PC-3 (cell line): ENCODE results near the gene TMEM167A. TPM values are rescaled to one million over a fixed set of nuclear protein-coding genes. Genes with fewer than 3 reads are reported as not detected.

Source experiments
- ATAC-seq: fragments of 200-7000 bp; cut with Tn5 transposase; 2 replicates; pipeline ENCODE4 v1.9.1; 2020; ENCODE audit warnings: mild to moderate bottlenecking, moderate library complexity
- BruUV-seq: library from RNA; stranded (reverse); fragments of 400-500 nt; replicated peaks from 2 replicates; lab custom pipeline; 2021; lab: Mats Ljungman, UMichigan
- CTCF ChIA-PET: fragments of 300-600 bp; sonication (Branson Sonifier 250); formaldehyde crosslinking; loops from one replicate; lab custom pipeline; 2022; ENCODE audit warnings: antibody characterized with exemption; lab: Charles Lee
- POLR2A ChIA-PET: fragments of 300-600 bp; sonication (Branson Sonifier 250); formaldehyde crosslinking; loops from one replicate; lab custom pipeline; 2022; ENCODE audit warnings: antibody characterized with exemption; ENCODE audit not compliant: unreplicated experiment; lab: Charles Lee
- DNase-seq: peaks from one replicate; pipeline ENCODE4 v3.0.0-alpha.2; 2015
- H2AFZ ChIP-seq: fragments of 300-600 bp; sonication (generic); 2 replicates; pipeline ENCODE4 v1.6.0; 2016; ENCODE audit warnings: antibody characterized with exemption, low read length
- H3F3A ChIP-seq: fragments of 300-600 bp; sonication (generic); one replicate; pipeline ENCODE4 v1.6.0; 2017; ENCODE audit warnings: antibody characterized with exemption, low read length, control low read depth, mild to moderate bottlenecking; ENCODE audit not compliant: unreplicated experiment
- H3K27ac ChIP-seq: fragments of 300-600 bp; sonication (generic); 2 replicates; pipeline ENCODE4 v1.5.1; 2016; ENCODE audit warnings: mild to moderate bottlenecking, low read length
- H3K27me3 ChIP-seq: fragments of 300-600 bp; sonication (generic); 2 replicates; pipeline ENCODE4 v1.6.1; 2016; ENCODE audit warnings: low read length, mixed read lengths
- H3K36me3 ChIP-seq: fragments of 300-600 bp; sonication (generic); 2 replicates; pipeline ENCODE4 v1.6.1; 2016; ENCODE audit warnings: low read depth, mixed run types, low read length, mixed read lengths
- H3K4me1 ChIP-seq: fragments of 300-600 bp; sonication (generic); 2 replicates; pipeline ENCODE4 v1.5.1; 2016; ENCODE audit warnings: low read length; ENCODE audit not compliant: insufficient read depth
- H3K4me2 ChIP-seq: fragments of 300-600 bp; sonication (generic); 2 replicates; pipeline ENCODE4 v1.6.0; 2016; ENCODE audit warnings: low read length
- H3K4me3 ChIP-seq: fragments of 300-600 bp; sonication (generic); 2 replicates; pipeline ENCODE4 v1.5.1; 2016; ENCODE audit warnings: mild to moderate bottlenecking, low read length, mixed read lengths
- H3K79me2 ChIP-seq: fragments of 300-600 bp; sonication (generic); 2 replicates; pipeline ENCODE4 v1.6.1; 2017; ENCODE audit warnings: low read length, mixed read lengths
- H3K9ac ChIP-seq: fragments of 300-600 bp; sonication (generic); 2 replicates; pipeline ENCODE4 v1.6.0; 2016; ENCODE audit warnings: mild to moderate bottlenecking, low read length
- H3K9me2 ChIP-seq: fragments of 300-600 bp; sonication (generic); replicated peaks from 2 replicates; pipeline ENCODE4 v1.6.1; 2016; ENCODE audit warnings: mixed run types, low read length, mixed read lengths
- H3K9me3 ChIP-seq: fragments of 300-600 bp; sonication (generic); 2 replicates; pipeline ENCODE4 v1.6.1; 2016; ENCODE audit warnings: low read length, mixed read lengths
- H4K20me1 ChIP-seq: fragments of 300-600 bp; sonication (generic); 2 replicates; pipeline ENCODE4 v1.6.1; 2016; ENCODE audit warnings: low read length, mixed read lengths
- CTCF ChIP-seq: fragments of 300-600 bp; sonication (generic); conservative IDR thresholded peaks from 2 replicates; pipeline ENCODE4 v1.5.1; 2017; ENCODE audit warnings: antibody characterized with exemption, low read depth, mild to moderate bottlenecking, low read length
- EZH2 ChIP-seq: fragments of 300-600 bp; sonication (generic); IDR thresholded peaks from one replicate; pipeline ENCODE4 v1.6.1; 2017; ENCODE audit warnings: antibody characterized with exemption, mild to moderate bottlenecking, low read length; ENCODE audit not compliant: unreplicated experiment
- EZH2phosphoT487 ChIP-seq: fragments of 300-600 bp; sonication (generic); IDR thresholded peaks from 2 replicates; pipeline ENCODE4 v1.6.1; 2018; ENCODE audit warnings: mild to moderate bottlenecking, antibody characterized with exemption, low read length, borderline replicate concordance
- intact Hi-C: fragments of 100-400 bp; cut with micrococcal nuclease; formaldehyde crosslinking; loops from 2 replicates; pipeline ENCODE4 v1.9.0; 2023
- total RNA-seq: library from RNA; depleted of rRNA; stranded (reverse); fragments of >200 nt; gene quantifications from 2 replicates; pipeline ENCODE4 v1.2.3, GENCODE V29; 2014

The TMEM167A gene
- total RNA-seq, 1 experiment from 2014 or later = 35.7 TPM

GRCh38 chr5:83125560-83125959 is 48.4 kb upstream of the TMEM167A start:
- Histone ChIP-seq H3K4me1 (peaks cover 10% of the 10 kb centered on the region; the same call in 1 of the 2 replicates), H3K4me3 (no peak overlapping the region), H3K4me2 (no peak overlapping the region), H3K9me2 (no peaks in the 10 kb centered on the region), H3K9ac (no peak overlapping the region), H3K36me3 (no peaks in the 10 kb centered on the region), H3K27me3 (no peaks in the 10 kb centered on the region), H2AFZ (no peak overlapping the region), H3K9me3 (no peaks in the 10 kb centered on the region), H3F3A (no peaks in the 10 kb centered on the region), H3K27ac (no peak overlapping the region), H4K20me1 (no peaks in the 10 kb centered on the region), H3K79me2 (no peaks in the 10 kb centered on the region)
- CTCF ChIA-PET = no interaction called here
- BruUV-seq = no TSS peak
- DNase-seq (no peak), ATAC-seq (no peak)
- intact Hi-C loops = no loop called here
- TF ChIP-seq EZH2phosphoT487 = no peak
- TF ChIP-seq CTCF = no peak
- POLR2A ChIA-PET = no interaction called here

GRCh38 chr5:83124593-83124992 is 47.4 kb upstream of the TMEM167A start:
- Histone ChIP-seq H3K27ac (no peak overlapping the region), H3K4me2 (no peak overlapping the region), H3K27me3 (no peaks in the 10 kb centered on the region), H3F3A (no peaks in the 10 kb centered on the region), H3K4me3 (no peak overlapping the region), H3K79me2 (no peaks in the 10 kb centered on the region), H2AFZ (no peak overlapping the region), H4K20me1 (no peaks in the 10 kb centered on the region), H3K9ac (no peak overlapping the region), H3K36me3 (no peaks in the 10 kb centered on the region), H3K4me1 (peaks cover 10% of the 10 kb centered on the region; the same call in 1 of the 2 replicates), H3K9me2 (no peaks in the 10 kb centered on the region), H3K9me3 (no peaks in the 10 kb centered on the region)
- ChIA-PET CTCF (no interaction called here), POLR2A (no interaction called here)
- ATAC-seq = peak; percentile 63
- DNase-seq = peak; percentile 60
- intact Hi-C loops = no loop called here
- no TSS peak for BruUV-seq
- no peak for TF ChIP-seq CTCF
- TF ChIP-seq EZH2phosphoT487 = no peak
- no peak for TF ChIP-seq EZH2

GRCh38 chr5:83118976-83119375 is 41.8 kb upstream of the TMEM167A start:
- H2AFZ ChIP-seq = no peak overlapping the region
- intact Hi-C loops = no loop called here
- H4K20me1 ChIP-seq = no peaks in the 10 kb centered on the region
- no peak for ATAC-seq
- no peak overlapping the region for H3K4me2 ChIP-seq
- CTCF ChIA-PET = no interaction called here
- H3K27ac ChIP-seq = no peak overlapping the region
- H3K27me3 ChIP-seq = no peaks in the 10 kb centered on the region
- BruUV-seq = no TSS peak
- no peaks in the 10 kb centered on the region for H3F3A ChIP-seq
- H3K36me3 ChIP-seq = peaks cover 4% of the 10 kb centered on the region; the same call in 1 of the 2 replicates
- DNase-seq = no peak
- H3K4me3 ChIP-seq = no peak overlapping the region
- no peaks in the 10 kb centered on the region for H3K79me2 ChIP-seq
- TF ChIP-seq EZH2 = no peak
- TF ChIP-seq EZH2phosphoT487 = no peak
- no peak for TF ChIP-seq CTCF
- no peaks in the 10 kb centered on the region for H3K9me2 ChIP-seq
- no peaks in the 10 kb centered on the region for H3K9me3 ChIP-seq
- H3K4me1 ChIP-seq = no peaks in the 10 kb centered on the region
- no peak overlapping the region for H3K9ac ChIP-seq
- POLR2A ChIA-PET = no interaction called here
